Lower lobe of right lung (tissue), 2 donors: Measurements from ENCODE around the gene PEX10. TPM values are rescaled to one million over a fixed set of nuclear protein-coding genes. Genes with fewer than 3 reads are reported as not detected.

ENCODE experiments used
- ATAC-seq, 2 donors: fragments of 200-7000 bp; cut with Tn5 transposase; one replicate each; pipeline ENCODE4 v1.9.1; 2020 to 2022; ENCODE audit warnings: mild to moderate bottlenecking in 2 of 2, moderate library complexity in 2 of 2
- DNase-seq: peaks from one replicate; pipeline ENCODE4 v3.0.0-alpha.2; 2020
- H3K27ac ChIP-seq: fragments of 200-600 bp; one replicate; pipeline ENCODE4 v1.8.0; 2022
- H3K27me3 ChIP-seq: fragments of 200-600 bp; one replicate; pipeline ENCODE4 v1.8.0; 2022; ENCODE audit warnings: low read depth
- H3K36me3 ChIP-seq: fragments of 200-600 bp; one replicate; pipeline ENCODE4 v1.8.0; 2022; ENCODE audit warnings: mild to moderate bottlenecking
- H3K4me1 ChIP-seq: fragments of 200-600 bp; one replicate; pipeline ENCODE4 v1.8.0; 2022
- H3K4me3 ChIP-seq: fragments of 200-600 bp; one replicate; pipeline ENCODE4 v1.8.0; 2022; ENCODE audit warnings: mild to moderate bottlenecking
- H3K9me3 ChIP-seq: fragments of 200-600 bp; one replicate; pipeline ENCODE4 v1.8.0; 2022
- intact Hi-C: fragments of 100-400 bp; cut with DNase I; formaldehyde crosslinking; loops from one replicate; pipeline ENCODE4 v1.11.0; 2022
- total RNA-seq: library from RNA; stranded (reverse); fragmentation: NEBNext Ultra II Directional; extraction: Animal tissue kit (Norgen Biotek cat#: 25700); gene quantifications from one replicate; pipeline ENCODE4 v1.2.1, GENCODE V29; 2021
- TF ChIP-seq, protein P1 (sequence below): fragments of 200-600 bp; IDR thresholded peaks from one replicate; pipeline ENCODE4 v1.8.0; 2022; ENCODE audit warnings: antibody characterized with exemption, mild to moderate bottlenecking
- donor health status: DM: no; HTN: yes; CAD: no; lungs with severe emphysema.

The PEX10 gene
- total RNA-seq, 1 donor from 2014 or later = 12.4 TPM

DNA sequence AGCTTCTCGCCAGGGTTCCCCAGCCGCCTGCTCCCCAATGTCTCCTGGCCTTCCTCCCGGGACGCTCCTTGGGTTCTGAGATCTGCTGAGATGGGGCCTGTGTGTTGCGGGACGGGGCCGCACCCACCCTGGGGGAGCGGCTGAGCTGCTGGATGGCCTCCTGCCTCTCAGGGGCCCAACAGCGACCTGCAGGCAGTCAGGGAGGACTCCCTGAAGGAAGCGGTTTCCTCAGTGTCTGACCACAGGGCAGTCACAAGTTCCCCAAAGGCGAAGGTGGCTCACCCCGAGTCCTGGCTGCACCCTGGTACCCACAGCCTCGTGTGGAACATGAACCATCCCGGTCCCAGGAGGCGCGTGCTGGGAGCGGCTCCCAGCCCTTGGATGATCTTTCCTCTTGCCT lies 45.1 kb upstream of the PEX10 start:
- no peaks in the 10 kb centered on the region for H3K36me3 ChIP-seq
- DNase-seq (no peak), ATAC-seq (no peak)
- no peak overlapping the region for H3K4me3 ChIP-seq
- TF ChIP-seq, protein P1, sequence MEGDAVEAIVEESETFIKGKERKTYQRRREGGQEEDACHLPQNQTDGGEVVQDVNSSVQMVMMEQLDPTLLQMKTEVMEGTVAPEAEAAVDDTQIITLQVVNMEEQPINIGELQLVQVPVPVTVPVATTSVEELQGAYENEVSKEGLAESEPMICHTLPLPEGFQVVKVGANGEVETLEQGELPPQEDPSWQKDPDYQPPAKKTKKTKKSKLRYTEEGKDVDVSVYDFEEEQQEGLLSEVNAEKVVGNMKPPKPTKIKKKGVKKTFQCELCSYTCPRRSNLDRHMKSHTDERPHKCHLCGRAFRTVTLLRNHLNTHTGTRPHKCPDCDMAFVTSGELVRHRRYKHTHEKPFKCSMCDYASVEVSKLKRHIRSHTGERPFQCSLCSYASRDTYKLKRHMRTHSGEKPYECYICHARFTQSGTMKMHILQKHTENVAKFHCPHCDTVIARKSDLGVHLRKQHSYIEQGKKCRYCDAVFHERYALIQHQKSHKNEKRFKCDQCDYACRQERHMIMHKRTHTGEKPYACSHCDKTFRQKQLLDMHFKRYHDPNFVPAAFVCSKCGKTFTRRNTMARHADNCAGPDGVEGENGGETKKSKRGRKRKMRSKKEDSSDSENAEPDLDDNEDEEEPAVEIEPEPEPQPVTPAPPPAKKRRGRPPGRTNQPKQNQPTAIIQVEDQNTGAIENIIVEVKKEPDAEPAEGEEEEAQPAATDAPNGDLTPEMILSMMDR = no peak
- peaks cover 36% of the 10 kb centered on the region for H3K27me3 ChIP-seq
- H3K9me3 ChIP-seq = no peaks in the 10 kb centered on the region
- intact Hi-C loops = no loop called here
- no peaks in the 10 kb centered on the region for H3K4me1 ChIP-seq
- no peak overlapping the region for H3K27ac ChIP-seq

DNA sequence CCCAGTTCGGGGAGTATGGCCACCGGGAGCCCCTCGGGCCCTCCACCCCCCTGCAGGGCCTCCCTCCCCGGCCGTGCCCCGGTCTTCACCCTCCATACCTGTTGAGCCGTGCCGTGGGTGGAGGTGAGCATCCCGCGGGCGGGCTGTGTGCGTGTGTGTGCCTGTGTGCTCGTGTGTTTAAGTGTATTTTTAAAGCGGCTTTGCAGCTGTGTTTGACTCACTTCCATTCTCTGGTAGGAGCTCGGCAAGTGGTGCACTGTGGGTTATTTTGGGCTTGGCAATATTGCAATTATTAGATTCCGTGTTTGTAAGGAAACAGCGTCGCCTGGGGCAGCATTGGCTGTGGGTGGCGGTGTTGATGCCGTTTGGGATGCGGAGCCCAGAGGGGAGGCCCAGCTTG lies 43.4 kb upstream of the PEX10 start:
- ATAC-seq = no peak
- intact Hi-C loops = no loop called here

DNA sequence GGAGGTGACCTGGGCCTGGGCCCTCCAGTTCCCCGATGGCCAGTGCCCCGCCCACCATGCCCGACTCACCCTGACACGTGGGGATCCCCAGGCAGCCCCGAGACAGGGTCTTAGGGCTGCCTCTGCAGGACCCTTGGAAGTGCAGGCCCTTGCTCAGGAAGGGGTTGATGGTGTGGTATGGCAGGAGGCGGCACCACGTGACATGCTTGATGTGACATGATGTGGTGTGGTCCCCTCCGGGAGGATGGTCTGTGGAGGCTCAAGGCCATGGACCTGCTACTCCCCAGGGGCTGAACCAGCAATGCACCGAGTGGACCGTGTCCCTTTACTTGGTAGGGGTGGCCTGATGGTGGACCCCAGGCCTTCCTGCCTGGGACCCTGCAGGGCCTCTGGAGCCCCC lies 41.9 kb upstream of the PEX10 start:
- intact Hi-C loops = no loop called here
- ATAC-seq (no peak), DNase-seq (no peak)
- no peak overlapping the region for H3K4me3 ChIP-seq
- no peak overlapping the region for H3K27ac ChIP-seq
- H3K36me3 ChIP-seq = no peaks in the 10 kb centered on the region
- TF ChIP-seq, protein P1 = no peak
- H3K27me3 ChIP-seq = peaks cover 56% of the 10 kb centered on the region
- no peaks in the 10 kb centered on the region for H3K9me3 ChIP-seq
- no peaks in the 10 kb centered on the region for H3K4me1 ChIP-seq

More for the DNA sequence above, 43.4 kb upstream of the PEX10 start:
- H3K27me3 ChIP-seq = peaks cover 49% of the 10 kb centered on the region
- H3K9me3 ChIP-seq = no peaks in the 10 kb centered on the region
- TF ChIP-seq, protein P1 = no peak
- no peaks in the 10 kb centered on the region for H3K4me1 ChIP-seq
- no peak for DNase-seq
- no peak overlapping the region for H3K27ac ChIP-seq
- no peaks in the 10 kb centered on the region for H3K36me3 ChIP-seq
- no peak overlapping the region for H3K4me3 ChIP-seq

DNA sequence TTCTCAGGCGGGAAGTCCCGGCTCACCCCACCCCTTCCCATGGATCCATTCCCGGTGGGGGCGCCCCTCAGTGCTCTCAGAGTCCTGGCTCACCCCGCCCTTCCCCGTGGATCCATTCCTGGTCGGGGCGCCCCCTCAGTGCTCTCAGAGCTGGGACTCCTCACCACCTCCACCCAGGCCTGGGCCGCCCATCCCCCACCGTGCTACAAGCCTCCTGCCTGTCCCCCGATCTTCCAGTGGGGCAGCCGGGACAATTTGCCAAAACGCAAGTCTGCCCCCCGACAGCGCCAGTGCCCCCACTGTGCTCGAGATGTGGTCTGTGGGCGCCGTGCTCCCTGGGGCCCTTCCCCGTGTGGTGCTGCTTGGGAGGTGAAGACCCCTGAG lies 40.6 kb upstream of the PEX10 start:
- peaks cover 56% of the 10 kb centered on the region for H3K27me3 ChIP-seq
- TF ChIP-seq, protein P1 = no peak
- intact Hi-C loops = no loop called here
- no peaks in the 10 kb centered on the region for H3K9me3 ChIP-seq
- no peak overlapping the region for H3K4me3 ChIP-seq
- H3K27ac ChIP-seq = no peak overlapping the region
- DNase-seq (no peak), ATAC-seq (no peak)
- H3K4me1 ChIP-seq = no peaks in the 10 kb centered on the region
- no peaks in the 10 kb centered on the region for H3K36me3 ChIP-seq

DNA sequence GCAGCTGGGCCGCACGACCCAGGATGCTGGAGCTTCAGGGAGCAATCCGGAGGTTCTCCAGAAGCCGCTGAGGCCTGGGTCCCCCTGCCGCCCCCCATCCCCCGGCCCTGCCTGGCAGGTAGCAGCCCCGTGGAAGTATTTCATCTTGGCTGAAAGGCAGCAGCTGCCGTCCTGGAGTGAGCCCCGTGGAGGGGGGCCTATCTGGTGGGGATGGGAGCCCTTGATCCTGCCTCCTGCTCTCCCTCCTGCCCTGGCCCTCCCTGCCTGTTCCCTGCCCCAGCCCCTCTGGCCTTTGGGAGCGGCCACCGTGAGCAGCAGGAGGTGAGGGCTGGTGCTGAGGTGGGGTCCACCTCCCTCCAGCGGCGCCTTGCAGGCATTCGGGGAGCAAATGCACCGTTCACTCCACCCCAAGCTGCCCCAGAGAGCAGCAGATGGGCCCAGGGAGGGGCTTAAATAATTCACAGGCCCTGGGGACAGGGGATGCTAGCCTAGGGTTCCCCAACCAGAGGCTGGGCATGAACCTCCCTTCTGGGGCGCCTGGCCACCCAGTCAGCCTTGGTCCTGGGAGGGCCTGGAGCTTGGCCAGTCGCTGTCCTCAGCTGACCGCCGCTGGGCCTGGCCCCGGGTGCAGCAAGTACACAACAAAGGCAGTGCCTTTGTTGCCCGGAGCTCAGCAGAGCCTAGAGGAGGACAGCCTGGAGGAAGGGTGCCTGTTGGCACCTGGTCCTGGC lies 40.0 kb upstream of the PEX10 start:
- H3K4me1 ChIP-seq = no peaks in the 10 kb centered on the region
- TF ChIP-seq, protein P1 = no peak
- no peak overlapping the region for H3K27ac ChIP-seq
- no peaks in the 10 kb centered on the region for H3K36me3 ChIP-seq
- no peaks in the 10 kb centered on the region for H3K9me3 ChIP-seq
- DNase-seq = no peak
- no peak overlapping the region for H3K4me3 ChIP-seq
- peaks cover 56% of the 10 kb centered on the region for H3K27me3 ChIP-seq
- intact Hi-C loops = no loop called here
- no peak for ATAC-seq
